ENCODE data around the gene CCDC28B. TPM values are rescaled to one million over a fixed set of nuclear protein-coding genes. Genes with fewer than 3 reads are reported as not detected.

The CCDC28B gene
- total and polyA plus RNA-seq, 2 of the 13 experiments (the other 11 are each of a cell fraction or from before 2014, with no cell fraction given): 2.6 to 3.5 TPM

GRCh38 chr1:32180186-32181060, 20.0 kb upstream of the CCDC28B start (continued):
- TF ChIP-seq ZNF619 (CRISPR knock-in tag; IDR thresholded peaks at IDR 0.05): peak; percentile 41; the same call in 1 of the 2 replicates
- no peak for TF ChIP-seq FOSL2 (CRISPR knock-in tag; IDR thresholded peaks at IDR 0.05)
- TF ChIP-seq, protein P1, sequence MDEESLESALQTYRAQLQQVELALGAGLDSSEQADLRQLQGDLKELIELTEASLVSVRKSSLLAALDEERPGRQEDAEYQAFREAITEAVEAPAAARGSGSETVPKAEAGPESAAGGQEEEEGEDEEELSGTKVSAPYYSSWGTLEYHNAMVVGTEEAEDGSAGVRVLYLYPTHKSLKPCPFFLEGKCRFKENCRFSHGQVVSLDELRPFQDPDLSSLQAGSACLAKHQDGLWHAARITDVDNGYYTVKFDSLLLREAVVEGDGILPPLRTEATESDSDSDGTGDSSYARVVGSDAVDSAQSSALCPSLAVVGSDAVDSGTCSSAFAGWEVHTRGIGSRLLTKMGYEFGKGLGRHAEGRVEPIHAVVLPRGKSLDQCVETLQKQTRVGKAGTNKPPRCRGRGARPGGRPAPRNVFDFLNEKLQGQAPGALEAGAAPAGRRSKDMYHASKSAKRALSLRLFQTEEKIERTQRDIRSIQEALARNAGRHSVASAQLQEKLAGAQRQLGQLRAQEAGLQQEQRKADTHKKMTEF (CRISPR knock-in tag; IDR thresholded peaks at IDR 0.05): 0 out of 2 replicates have a peak, but pooled peaks have one; percentile 3
- TF ChIP-seq HNF4G (IDR thresholded peaks at IDR 0.05; ENCODE audit: borderline replicate concordance, low read depth, low read length): no peak
- 0 out of 2 replicates have a peak, but pooled peaks have one; percentile 29 for TF ChIP-seq HNF4G (CRISPR knock-in tag; IDR thresholded peaks at IDR 0.05; ENCODE audit: borderline replicate concordance, low read depth)
- no peak for TF ChIP-seq ZBTB46 (CRISPR knock-in tag; IDR thresholded peaks at IDR 0.05; ENCODE audit: borderline replicate concordance)
- TF ChIP-seq ZBTB44 (CRISPR knock-in tag; IDR thresholded peaks at IDR 0.05): 0 out of 2 replicates have a peak, but pooled peaks have one; percentile 20
- 0 out of 2 replicates have a peak, but pooled peaks have one; percentile 62 for TF ChIP-seq NFATC3 (CRISPR knock-in tag; IDR thresholded peaks at IDR 0.05)
- TF ChIP-seq, protein P2, sequence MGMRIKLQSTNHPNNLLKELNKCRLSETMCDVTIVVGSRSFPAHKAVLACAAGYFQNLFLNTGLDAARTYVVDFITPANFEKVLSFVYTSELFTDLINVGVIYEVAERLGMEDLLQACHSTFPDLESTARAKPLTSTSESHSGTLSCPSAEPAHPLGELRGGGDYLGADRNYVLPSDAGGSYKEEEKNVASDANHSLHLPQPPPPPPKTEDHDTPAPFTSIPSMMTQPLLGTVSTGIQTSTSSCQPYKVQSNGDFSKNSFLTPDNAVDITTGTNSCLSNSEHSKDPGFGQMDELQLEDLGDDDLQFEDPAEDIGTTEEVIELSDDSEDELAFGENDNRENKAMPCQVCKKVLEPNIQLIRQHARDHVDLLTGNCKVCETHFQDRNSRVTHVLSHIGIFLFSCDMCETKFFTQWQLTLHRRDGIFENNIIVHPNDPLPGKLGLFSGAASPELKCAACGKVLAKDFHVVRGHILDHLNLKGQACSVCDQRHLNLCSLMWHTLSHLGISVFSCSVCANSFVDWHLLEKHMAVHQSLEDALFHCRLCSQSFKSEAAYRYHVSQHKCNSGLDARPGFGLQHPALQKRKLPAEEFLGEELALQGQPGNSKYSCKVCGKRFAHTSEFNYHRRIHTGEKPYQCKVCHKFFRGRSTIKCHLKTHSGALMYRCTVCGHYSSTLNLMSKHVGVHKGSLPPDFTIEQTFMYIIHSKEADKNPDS (CRISPR knock-in tag; IDR thresholded peaks at IDR 0.05): 0 out of 2 replicates have a peak, but pooled peaks have one; percentile 7
- TF ChIP-seq ZNF773 (CRISPR knock-in tag; IDR thresholded peaks at IDR 0.05; ENCODE audit: borderline replicate concordance): 0 out of 2 replicates have a peak, but pooled peaks have one; percentile 9
- TF ChIP-seq HNRNPLL (IDR thresholded peaks at IDR 0.05; ENCODE audit: low read depth, low read length, poor library complexity, severe bottlenecking): peak; percentile 28
- TF ChIP-seq HIVEP1 (CRISPR knock-in tag; IDR thresholded peaks at IDR 0.05): peak; percentile 64; the same call in 1 of the 2 replicates
- 0 out of 2 replicates have a peak, but pooled peaks have one; percentile 47 for TF ChIP-seq CC2D1A (CRISPR knock-in tag; IDR thresholded peaks at IDR 0.05)
- TF ChIP-seq GABPB1 (CRISPR knock-in tag; IDR thresholded peaks at IDR 0.05): no peak; the same call in 1 of the 2 replicates
- TF ChIP-seq, protein P3, sequence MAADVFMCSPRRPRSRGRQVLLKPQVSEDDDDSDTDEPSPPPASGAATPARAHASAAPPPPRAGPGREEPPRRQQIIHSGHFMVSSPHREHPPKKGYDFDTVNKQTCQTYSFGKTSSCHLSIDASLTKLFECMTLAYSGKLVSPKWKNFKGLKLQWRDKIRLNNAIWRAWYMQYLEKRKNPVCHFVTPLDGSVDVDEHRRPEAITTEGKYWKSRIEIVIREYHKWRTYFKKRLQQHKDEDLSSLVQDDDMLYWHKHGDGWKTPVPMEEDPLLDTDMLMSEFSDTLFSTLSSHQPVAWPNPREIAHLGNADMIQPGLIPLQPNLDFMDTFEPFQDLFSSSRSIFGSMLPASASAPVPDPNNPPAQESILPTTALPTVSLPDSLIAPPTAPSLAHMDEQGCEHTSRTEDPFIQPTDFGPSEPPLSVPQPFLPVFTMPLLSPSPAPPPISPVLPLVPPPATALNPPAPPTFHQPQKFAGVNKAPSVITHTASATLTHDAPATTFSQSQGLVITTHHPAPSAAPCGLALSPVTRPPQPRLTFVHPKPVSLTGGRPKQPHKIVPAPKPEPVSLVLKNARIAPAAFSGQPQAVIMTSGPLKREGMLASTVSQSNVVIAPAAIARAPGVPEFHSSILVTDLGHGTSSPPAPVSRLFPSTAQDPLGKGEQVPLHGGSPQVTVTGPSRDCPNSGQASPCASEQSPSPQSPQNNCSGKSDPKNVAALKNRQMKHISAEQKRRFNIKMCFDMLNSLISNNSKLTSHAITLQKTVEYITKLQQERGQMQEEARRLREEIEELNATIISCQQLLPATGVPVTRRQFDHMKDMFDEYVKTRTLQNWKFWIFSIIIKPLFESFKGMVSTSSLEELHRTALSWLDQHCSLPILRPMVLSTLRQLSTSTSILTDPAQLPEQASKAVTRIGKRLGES (CRISPR knock-in tag; IDR thresholded peaks at IDR 0.05; ENCODE audit: borderline replicate concordance): 0 out of 2 replicates have a peak, but pooled peaks have one; percentile 14
- TF ChIP-seq ZNF558 (CRISPR knock-in tag; IDR thresholded peaks at IDR 0.05; ENCODE audit: borderline replicate concordance): 0 out of 2 replicates have a peak, but pooled peaks have one; percentile 6
